ENCODE results near the gene ZNF529.

- TF ChIP-seq POLR2AphosphoS5 (IDR thresholded peaks at IDR 0.05): peak; percentile 95 to 97 (median 96)
- TF ChIP-seq CTCF (IDR thresholded peaks at IDR 0.05 in 8 of 11, conservative IDR thresholded peaks at IDR 0.05 in 3 of 11): no peak
- TF ChIP-seq POLR2A (IDR thresholded peaks at IDR 0.05): peak in 1 of 3 donors; percentile 56
Measured at GRCh38 chr19:36573020-36573894, at the start of gene ZNF529.

Data from spleen (tissue), 7 donors.